Measurements from ENCODE around the gene FAM222B.

DNA sequence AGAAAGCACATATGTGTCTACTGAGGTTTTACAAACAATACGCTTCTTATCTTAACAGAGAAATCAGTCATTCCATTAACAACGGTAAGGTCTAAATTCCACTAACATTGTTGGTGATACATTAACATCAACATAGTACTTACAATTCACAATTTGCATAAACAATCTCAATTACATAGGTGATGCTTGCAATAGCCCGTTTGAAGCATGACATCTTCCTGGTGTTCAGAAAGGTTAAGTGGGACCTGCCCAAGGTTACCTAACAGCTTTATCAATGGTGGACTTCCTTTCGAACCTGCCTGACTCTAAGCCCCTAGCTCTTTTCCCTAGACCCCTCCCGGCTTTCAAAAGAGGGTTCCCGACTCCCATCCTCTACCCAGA lies 699 bp downstream of the FAM222B start:
- TF ChIP-seq, protein P1, sequence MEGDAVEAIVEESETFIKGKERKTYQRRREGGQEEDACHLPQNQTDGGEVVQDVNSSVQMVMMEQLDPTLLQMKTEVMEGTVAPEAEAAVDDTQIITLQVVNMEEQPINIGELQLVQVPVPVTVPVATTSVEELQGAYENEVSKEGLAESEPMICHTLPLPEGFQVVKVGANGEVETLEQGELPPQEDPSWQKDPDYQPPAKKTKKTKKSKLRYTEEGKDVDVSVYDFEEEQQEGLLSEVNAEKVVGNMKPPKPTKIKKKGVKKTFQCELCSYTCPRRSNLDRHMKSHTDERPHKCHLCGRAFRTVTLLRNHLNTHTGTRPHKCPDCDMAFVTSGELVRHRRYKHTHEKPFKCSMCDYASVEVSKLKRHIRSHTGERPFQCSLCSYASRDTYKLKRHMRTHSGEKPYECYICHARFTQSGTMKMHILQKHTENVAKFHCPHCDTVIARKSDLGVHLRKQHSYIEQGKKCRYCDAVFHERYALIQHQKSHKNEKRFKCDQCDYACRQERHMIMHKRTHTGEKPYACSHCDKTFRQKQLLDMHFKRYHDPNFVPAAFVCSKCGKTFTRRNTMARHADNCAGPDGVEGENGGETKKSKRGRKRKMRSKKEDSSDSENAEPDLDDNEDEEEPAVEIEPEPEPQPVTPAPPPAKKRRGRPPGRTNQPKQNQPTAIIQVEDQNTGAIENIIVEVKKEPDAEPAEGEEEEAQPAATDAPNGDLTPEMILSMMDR (IDR thresholded peaks at IDR 0.05) = no peak
- no peak for TF ChIP-seq ZFX (IDR thresholded peaks at IDR 0.05; ENCODE audit: borderline replicate concordance)
